ENCODE data around the gene MRPL2.

The MRPL2 gene

DNA sequence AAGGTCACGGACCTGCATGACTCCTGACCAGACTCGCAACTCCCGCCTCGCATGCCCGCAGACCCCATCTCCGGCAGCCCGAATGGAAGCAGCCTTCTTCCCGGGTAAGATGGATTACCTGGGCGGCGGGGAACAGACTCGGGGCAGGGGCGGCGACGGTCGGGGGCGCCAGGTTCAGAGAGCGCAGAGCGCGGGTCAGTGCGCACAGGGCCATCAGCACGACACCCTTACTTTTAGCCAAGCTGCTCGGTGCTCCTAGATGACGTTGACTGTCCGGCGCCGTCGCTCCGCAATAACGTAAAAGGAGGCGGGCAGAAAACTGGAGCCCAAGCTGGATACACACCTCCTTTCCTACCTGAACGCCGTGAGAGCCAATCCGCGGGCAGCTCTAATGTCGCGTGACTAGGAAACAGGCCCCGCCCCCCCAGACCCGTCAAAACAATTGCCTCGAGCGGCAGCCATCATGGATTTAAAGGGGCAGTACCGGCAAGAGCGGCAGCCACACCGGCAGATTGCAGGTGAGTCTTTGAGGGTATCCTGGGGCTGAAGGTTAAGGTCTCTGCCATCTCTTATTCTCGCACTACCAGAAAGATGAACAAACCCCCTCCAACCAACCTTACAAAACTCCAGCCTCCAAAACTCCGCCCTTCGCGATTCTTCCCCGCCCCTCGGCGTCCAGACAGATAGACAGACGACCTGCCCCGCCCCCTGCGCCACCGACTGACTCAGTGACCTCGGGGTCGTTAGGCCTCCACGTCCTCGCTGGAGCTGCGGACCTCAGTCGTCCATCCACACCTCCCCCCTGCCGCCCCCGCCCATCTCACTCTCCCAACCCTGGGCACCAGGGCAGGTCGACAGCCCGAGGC is at the start of gene MRPL2, which contains the start of gene KLC4 (continued):
- TF ChIP-seq, protein P1, sequence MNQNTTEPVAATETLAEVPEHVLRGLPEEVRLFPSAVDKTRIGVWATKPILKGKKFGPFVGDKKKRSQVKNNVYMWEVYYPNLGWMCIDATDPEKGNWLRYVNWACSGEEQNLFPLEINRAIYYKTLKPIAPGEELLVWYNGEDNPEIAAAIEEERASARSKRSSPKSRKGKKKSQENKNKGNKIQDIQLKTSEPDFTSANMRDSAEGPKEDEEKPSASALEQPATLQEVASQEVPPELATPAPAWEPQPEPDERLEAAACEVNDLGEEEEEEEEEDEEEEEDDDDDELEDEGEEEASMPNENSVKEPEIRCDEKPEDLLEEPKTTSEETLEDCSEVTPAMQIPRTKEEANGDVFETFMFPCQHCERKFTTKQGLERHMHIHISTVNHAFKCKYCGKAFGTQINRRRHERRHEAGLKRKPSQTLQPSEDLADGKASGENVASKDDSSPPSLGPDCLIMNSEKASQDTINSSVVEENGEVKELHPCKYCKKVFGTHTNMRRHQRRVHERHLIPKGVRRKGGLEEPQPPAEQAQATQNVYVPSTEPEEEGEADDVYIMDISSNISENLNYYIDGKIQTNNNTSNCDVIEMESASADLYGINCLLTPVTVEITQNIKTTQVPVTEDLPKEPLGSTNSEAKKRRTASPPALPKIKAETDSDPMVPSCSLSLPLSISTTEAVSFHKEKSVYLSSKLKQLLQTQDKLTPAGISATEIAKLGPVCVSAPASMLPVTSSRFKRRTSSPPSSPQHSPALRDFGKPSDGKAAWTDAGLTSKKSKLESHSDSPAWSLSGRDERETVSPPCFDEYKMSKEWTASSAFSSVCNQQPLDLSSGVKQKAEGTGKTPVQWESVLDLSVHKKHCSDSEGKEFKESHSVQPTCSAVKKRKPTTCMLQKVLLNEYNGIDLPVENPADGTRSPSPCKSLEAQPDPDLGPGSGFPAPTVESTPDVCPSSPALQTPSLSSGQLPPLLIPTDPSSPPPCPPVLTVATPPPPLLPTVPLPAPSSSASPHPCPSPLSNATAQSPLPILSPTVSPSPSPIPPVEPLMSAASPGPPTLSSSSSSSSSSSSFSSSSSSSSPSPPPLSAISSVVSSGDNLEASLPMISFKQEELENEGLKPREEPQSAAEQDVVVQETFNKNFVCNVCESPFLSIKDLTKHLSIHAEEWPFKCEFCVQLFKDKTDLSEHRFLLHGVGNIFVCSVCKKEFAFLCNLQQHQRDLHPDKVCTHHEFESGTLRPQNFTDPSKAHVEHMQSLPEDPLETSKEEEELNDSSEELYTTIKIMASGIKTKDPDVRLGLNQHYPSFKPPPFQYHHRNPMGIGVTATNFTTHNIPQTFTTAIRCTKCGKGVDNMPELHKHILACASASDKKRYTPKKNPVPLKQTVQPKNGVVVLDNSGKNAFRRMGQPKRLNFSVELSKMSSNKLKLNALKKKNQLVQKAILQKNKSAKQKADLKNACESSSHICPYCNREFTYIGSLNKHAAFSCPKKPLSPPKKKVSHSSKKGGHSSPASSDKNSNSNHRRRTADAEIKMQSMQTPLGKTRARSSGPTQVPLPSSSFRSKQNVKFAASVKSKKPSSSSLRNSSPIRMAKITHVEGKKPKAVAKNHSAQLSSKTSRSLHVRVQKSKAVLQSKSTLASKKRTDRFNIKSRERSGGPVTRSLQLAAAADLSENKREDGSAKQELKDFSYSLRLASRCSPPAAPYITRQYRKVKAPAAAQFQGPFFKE (tag by site-specific recombination; IDR thresholded peaks at IDR 0.05; ENCODE audit: borderline replicate concordance), result no peak
- TF ChIP-seq SP2 (tag by site-specific recombination; IDR thresholded peaks at IDR 0.05), result peak; percentile 92
- TF ChIP-seq ZNF221 (tag by site-specific recombination; IDR thresholded peaks at IDR 0.05; ENCODE audit: borderline replicate concordance), result peak; percentile 75; the same call in 1 of the 2 replicates

DNA sequence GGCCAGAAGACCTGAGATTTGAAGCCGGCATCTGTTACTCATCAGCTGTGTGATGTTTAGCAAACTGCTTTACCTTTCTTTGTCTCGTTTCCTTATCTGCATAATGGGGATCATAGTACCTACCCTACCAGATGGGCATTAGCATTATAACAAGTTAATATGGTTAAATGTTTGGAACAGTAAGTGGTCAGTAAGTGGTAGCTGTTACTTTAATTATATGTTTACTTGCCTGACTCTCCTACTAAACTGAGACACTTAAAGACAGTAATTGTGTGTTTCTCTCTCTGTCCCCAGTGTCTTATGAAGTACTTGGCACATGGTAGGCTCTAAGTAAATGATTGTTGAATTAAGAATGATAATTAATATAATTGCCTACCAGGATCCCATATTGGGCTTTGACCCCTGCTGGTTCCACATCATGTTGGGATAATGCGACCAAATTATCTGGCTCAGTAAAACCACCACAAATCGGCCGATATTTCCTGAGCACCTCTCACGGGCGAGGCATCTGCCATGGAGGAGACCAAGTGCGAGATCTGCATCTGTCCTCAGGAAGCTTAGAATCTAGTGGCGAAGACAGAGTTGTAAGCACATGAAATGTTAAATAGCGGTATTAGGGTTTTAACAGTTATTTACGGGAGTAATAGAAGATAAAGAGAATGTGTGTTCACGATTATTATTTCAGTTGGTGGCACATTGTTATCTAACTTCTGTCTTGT is 48.3 kb upstream of the MRPL2 start:
- no peak overlapping the region for H3K27ac ChIP-seq (ENCODE audit: extremely low read depth, low read depth, low read length)
- TF ChIP-seq, protein P2, sequence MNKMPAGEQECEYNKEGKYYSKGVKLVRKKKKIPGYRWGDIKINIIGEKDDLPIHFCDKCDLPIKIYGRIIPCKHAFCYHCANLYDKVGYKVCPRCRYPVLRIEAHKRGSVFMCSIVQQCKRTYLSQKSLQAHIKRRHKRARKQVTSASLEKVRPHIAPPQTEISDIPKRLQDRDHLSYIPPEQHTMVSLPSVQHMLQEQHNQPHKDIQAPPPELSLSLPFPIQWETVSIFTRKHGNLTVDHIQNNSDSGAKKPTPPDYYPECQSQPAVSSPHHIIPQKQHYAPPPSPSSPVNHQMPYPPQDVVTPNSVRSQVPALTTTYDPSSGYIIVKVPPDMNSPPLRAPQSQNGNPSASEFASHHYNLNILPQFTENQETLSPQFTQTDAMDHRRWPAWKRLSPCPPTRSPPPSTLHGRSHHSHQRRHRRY (tag by site-specific recombination; IDR thresholded peaks at IDR 0.05), result no peak
- no peak for TF ChIP-seq ZNF169 (tag by site-specific recombination; IDR thresholded peaks at IDR 0.05)
- no peak for TF ChIP-seq ZNF391 (tag by site-specific recombination; IDR thresholded peaks at IDR 0.05; ENCODE audit: borderline replicate concordance, low read depth)
- TF ChIP-seq YY1 (tag by site-specific recombination; IDR thresholded peaks at IDR 0.05), result no peak
- TF ChIP-seq OSR2 (tag by site-specific recombination; IDR thresholded peaks at IDR 0.05), result peak; percentile 20; the same call in 1 of the 2 replicates
- peak; percentile 93 for TF ChIP-seq SP7 (tag by site-specific recombination; IDR thresholded peaks at IDR 0.05)
- TF ChIP-seq, protein P3, sequence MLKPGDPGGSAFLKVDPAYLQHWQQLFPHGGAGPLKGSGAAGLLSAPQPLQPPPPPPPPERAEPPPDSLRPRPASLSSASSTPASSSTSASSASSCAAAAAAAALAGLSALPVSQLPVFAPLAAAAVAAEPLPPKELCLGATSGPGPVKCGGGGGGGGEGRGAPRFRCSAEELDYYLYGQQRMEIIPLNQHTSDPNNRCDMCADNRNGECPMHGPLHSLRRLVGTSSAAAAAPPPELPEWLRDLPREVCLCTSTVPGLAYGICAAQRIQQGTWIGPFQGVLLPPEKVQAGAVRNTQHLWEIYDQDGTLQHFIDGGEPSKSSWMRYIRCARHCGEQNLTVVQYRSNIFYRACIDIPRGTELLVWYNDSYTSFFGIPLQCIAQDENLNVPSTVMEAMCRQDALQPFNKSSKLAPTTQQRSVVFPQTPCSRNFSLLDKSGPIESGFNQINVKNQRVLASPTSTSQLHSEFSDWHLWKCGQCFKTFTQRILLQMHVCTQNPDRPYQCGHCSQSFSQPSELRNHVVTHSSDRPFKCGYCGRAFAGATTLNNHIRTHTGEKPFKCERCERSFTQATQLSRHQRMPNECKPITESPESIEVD (tag by site-specific recombination; IDR thresholded peaks at IDR 0.05), result 0 out of 2 replicates have a peak, but pooled peaks have one; percentile 12
- no peak for TF ChIP-seq ZNF311 (tag by site-specific recombination; IDR thresholded peaks at IDR 0.05; ENCODE audit: borderline replicate concordance)
- TF ChIP-seq ZBTB1 (tag by site-specific recombination; IDR thresholded peaks at IDR 0.05), result no peak
- TF ChIP-seq ZNF624 (tag by site-specific recombination; IDR thresholded peaks at IDR 0.05), result no peak
- TF ChIP-seq FEZF1 (tag by site-specific recombination; IDR thresholded peaks at IDR 0.05), result no peak
- TF ChIP-seq ZNF555 (tag by site-specific recombination; conservative IDR thresholded peaks at IDR 0.05), result no peak
- no peak for TF ChIP-seq ZNF239 (tag by site-specific recombination; IDR thresholded peaks at IDR 0.05)
- TF ChIP-seq ZNF530 (tag by site-specific recombination; IDR thresholded peaks at IDR 0.05; ENCODE audit: low read depth), result no peak
- TF ChIP-seq SP3 (tag by site-specific recombination; IDR thresholded peaks at IDR 0.05), result no peak
- TF ChIP-seq ZNF558 (tag by site-specific recombination; IDR thresholded peaks at IDR 0.05), result no peak
- TF ChIP-seq MYNN (tag by site-specific recombination; IDR thresholded peaks at IDR 0.05; ENCODE audit: borderline replicate concordance), result no peak
- TF ChIP-seq ZNF585B (tag by site-specific recombination; IDR thresholded peaks at IDR 0.05), result no peak
- ChIA-PET CTCF (interaction anchor here (0.6 to 1.2 kb wide), 4 partner anchors 16 to 651 kb away, joined by 3 to 6 read pairs (median 4); partner anchors contain the start of genes KLHDC3 and MEA1), POLR2A (no interaction called here)
- H3K36me3 ChIP-seq (ENCODE audit: control insufficient read depth in 2 of 2, insufficient read depth in 1 of 2, low read length in 2 of 2), result no peaks in the 10 kb centered on the region
- no peak overlapping the region for H3K4me3 ChIP-seq (ENCODE audit: low read depth, low read length)
- peaks cover 11% of the 10 kb centered on the region for H3K4me1 ChIP-seq (ENCODE audit: control insufficient read depth, insufficient read depth, low read length)
- H3K9me3 ChIP-seq (ENCODE audit: control insufficient read depth, insufficient read depth, low read depth, low read length), result no peaks in the 10 kb centered on the region

Data from HEK293 (cell line).